ENCODE data around the gene AVP.

DNA sequence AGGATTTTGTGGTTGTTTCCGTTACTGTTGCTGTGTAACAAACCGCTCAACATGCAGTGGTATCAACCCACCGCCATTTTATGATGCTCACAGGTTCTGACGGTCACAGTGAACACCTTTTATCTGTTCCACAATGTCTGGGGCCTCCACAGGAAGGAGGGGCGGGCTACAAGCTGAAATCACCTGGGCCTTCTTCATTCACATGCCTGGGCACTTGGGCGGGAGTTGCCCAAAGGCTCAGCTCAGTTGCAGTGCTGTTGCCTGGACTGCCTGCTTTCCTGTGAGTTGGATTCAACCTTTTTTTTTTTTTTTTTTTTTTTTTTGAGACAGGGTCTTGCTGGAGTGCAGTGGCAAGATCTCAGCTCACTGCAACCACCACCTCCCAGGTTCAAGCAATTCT is 16.7 kb upstream of the AVP start:
- TF ChIP-seq, protein P1, sequence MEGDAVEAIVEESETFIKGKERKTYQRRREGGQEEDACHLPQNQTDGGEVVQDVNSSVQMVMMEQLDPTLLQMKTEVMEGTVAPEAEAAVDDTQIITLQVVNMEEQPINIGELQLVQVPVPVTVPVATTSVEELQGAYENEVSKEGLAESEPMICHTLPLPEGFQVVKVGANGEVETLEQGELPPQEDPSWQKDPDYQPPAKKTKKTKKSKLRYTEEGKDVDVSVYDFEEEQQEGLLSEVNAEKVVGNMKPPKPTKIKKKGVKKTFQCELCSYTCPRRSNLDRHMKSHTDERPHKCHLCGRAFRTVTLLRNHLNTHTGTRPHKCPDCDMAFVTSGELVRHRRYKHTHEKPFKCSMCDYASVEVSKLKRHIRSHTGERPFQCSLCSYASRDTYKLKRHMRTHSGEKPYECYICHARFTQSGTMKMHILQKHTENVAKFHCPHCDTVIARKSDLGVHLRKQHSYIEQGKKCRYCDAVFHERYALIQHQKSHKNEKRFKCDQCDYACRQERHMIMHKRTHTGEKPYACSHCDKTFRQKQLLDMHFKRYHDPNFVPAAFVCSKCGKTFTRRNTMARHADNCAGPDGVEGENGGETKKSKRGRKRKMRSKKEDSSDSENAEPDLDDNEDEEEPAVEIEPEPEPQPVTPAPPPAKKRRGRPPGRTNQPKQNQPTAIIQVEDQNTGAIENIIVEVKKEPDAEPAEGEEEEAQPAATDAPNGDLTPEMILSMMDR (IDR thresholded peaks at IDR 0.05): no peak
- no peak for TF ChIP-seq POLR2A (IDR thresholded peaks at IDR 0.05)
